ENCODE measurements around the gene PA2G4.

- TF ChIP-seq CTCF (conservative IDR thresholded peaks at IDR 0.05; ENCODE audit: low read depth, low read length) (no peak), MAZ (IDR thresholded peaks at IDR 0.05; ENCODE audit: borderline replicate concordance, low read depth, low read length) (no peak), POLR2A (IDR thresholded peaks at IDR 0.05; ENCODE audit: low read depth, low read length) (no peak), SMC3 (IDR thresholded peaks at IDR 0.05; ENCODE audit: low read depth, low read length) (no peak)
Observed at GRCh38 chr12:56134897-56135296, 30.5 kb downstream of the PA2G4 start.
